ENCODE results near the gene KIF1C. TPM values are rescaled to one million over a fixed set of nuclear protein-coding genes. Genes with fewer than 3 reads are reported as not detected.

KIF1C gene
- total and polyA plus RNA-seq, 9 of the 15 experiments (the other 6 are each of a cell fraction or from before 2014, with no cell fraction given) = 0.38 to 68.4 (median 25.1) TPM

GRCh38 chr17:5019475-5019956, 21.8 kb downstream of the KIF1C start:
- H3K9ac ChIP-seq (ENCODE audit: insufficient read depth in 1 of 2, low read depth in 2 of 2, low read length in 2 of 2) = no peak overlapping the region
- no peak overlapping the region for H3K27ac ChIP-seq (ENCODE audit: extremely low read depth, low read depth, low read length)
- H3K9me3 ChIP-seq (replicated peaks; ENCODE audit: control insufficient read depth, insufficient read depth, low read depth, low read length) = no peaks in the 10 kb centered on the region
- POLR2A ChIA-PET = interaction anchor here (1.0 kb wide), 2 partner anchors 32 to 110 kb away, joined by 3 read pairs; partner anchors contain the start of gene CAMTA2
- WGBS (ENCODE audit: insufficient coverage, low coverage, missing lambda C conversion rate) = 0% methylated on average over 1 of the region's 1 CpG
- no peaks in the 10 kb centered on the region for H3K79me2 ChIP-seq (ENCODE audit: control insufficient read depth, insufficient read depth, low read length)
- no TSS peak for BruUV-seq (replicated peaks)
- no peaks in the 10 kb centered on the region for H3K27me3 ChIP-seq (ENCODE audit: control insufficient read depth in 2 of 2, insufficient read depth in 2 of 2, low read length in 2 of 2)
- no peak overlapping the region for H2AFZ ChIP-seq (ENCODE audit: low read depth, low read length)
- DNase-seq (ENCODE audit: extremely low read depth in 1 of 4, low spot score in 3 of 4) (peak; percentile 22 to 41 (median 27)), ATAC-seq (peak; percentile 77), FAIRE-seq (no peak)
- CTCF ChIA-PET (ENCODE audit: low intra/inter-chr PET ratio) = no interaction called here
- H3K4me3 ChIP-seq = no peak overlapping the region
- intact Hi-C loops (cut with micrococcal nuclease) (no loop called here), in situ Hi-C loops (cut with MboI) (no loop called here)
- peaks cover 0 to 5% of the 10 kb centered on the region in 2 experiments; a peak in 1 of 5 replicates for H3K4me1 ChIP-seq (replicated peaks in 1 of 2; ENCODE audit: control insufficient read depth in 2 of 2, insufficient read depth in 2 of 2, low read length in 2 of 2)
- no peaks in the 10 kb centered on the region for H3K9me1 ChIP-seq (ENCODE audit: control insufficient read depth, insufficient read depth, low read length)
- H3K36me3 ChIP-seq (ENCODE audit: control insufficient read depth, insufficient read depth, low read length) = peaks cover 44% of the 10 kb centered on the region; the same call in 2 of the 3 replicates
- no peak overlapping the region for H3K4me2 ChIP-seq (ENCODE audit: insufficient read depth, low read length)
- H4K20me1 ChIP-seq (replicated peaks; ENCODE audit: control insufficient read depth, insufficient read depth, low read length) = no peaks in the 10 kb centered on the region
- TF ChIP-seq MNT (conservative IDR thresholded peaks at IDR 0.05) (no peak), MLX (CRISPR knock-in tag; conservative IDR thresholded peaks at IDR 0.05) (no peak), SIX5 (IDR thresholded peaks at IDR 0.05; ENCODE audit: borderline replicate concordance in 1 of 2, insufficient read depth in 1 of 2, low read depth in 1 of 2, low read length in 2 of 2) (0 out of 4 replicates have a peak, but pooled peaks of 1 of the 2 experiments have one; percentile 14), SFPQ (IDR thresholded peaks at IDR 0.05; ENCODE audit: low read depth, low read length) (no peak), RFX7 (CRISPR knock-in tag; IDR thresholded peaks at IDR 0.05) (no peak), HCFC1 (IDR thresholded peaks at IDR 0.05; ENCODE audit: low read depth, low read length) (peak; percentile 74), ZBTB34 (CRISPR knock-in tag; IDR thresholded peaks at IDR 0.05) (no peak), NFATC3 (IDR thresholded peaks at IDR 0.05) (no peak), RAD21 (CRISPR knock-in tag; conservative IDR thresholded peaks at IDR 0.05 in 1 of 2, IDR thresholded peaks at IDR 0.05 in 1 of 2) (peak in 1 of 2 experiments; percentile 28; a peak in 2 of 4 replicates), CTCF (IDR thresholded peaks at IDR 0.05 in 2 of 3, conservative IDR thresholded peaks at IDR 0.05 in 1 of 3; ENCODE audit: insufficient read depth in 2 of 3, low read depth in 1 of 3, low read length in 3 of 3) (peak; percentile 39 to 52 (median 47); a peak in 5 of 6 replicates)

All from K562 (cell line).